Right forelimb (tissue), 1 donor: ENCODE results near the gene ANAPC7.
"Not testable (repeated sequence)": the region's sequence is repeated elsewhere in the genome, so short reads cannot be mapped to it uniquely, and the experiment has no call there.

Source experiments
- DNase-seq: peaks from one replicate; pipeline ENCODE4 v3.0.0-alpha.2; 2018

ANAPC7 gene

DNA sequence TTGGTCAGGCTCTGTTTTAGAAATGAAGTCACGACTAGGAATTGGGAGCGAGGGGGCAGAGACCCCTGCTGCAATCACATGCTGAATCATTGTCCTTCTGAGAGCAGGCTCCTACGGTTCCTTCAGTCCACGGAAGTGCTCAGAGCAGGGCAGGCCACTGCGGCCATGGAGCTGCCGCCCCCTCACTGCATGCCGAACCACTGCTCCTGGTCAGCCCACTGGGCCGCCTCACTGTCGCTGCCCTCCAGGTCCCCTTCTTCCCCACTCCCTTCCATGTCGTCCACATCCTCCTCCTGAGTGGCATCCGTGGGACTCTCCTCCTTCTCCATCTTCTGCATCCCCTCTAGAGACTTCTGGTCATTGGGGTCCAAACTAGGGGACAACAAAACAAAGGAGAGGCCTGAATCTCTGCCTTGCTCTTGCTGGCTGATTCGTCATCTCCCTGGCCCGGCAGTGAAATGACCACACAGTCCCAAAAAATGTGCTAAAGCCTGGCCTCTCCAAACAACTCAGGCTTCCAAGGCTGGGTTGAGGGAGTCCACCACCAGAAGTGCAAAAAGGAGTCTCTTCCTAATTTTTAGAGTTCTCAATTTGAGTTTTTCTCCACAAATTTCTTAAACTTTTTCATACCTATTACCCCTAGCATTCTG is 29.4 kb downstream of the ANAPC7 start:
- no peak for DNase-seq

DNA sequence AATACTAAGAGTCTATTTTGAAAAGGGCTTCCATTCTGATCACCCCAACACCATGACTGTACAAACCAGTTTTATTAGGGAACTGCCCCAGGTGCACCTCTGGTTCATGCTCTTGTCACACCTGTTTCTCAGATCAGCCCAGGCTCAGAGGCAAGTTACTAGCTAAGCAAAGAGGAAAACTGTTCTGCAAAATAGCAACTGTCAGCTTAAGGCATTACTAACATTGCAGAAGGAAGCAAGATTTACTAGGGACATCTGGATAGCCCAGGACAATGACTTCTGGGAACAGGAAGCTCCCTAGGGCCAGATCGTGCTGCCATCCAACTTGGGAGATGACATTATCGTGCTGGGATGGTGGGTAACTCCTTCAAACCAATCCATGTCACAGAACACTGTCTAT is 30.1 kb downstream of the ANAPC7 start:
- no peak for DNase-seq

DNA sequence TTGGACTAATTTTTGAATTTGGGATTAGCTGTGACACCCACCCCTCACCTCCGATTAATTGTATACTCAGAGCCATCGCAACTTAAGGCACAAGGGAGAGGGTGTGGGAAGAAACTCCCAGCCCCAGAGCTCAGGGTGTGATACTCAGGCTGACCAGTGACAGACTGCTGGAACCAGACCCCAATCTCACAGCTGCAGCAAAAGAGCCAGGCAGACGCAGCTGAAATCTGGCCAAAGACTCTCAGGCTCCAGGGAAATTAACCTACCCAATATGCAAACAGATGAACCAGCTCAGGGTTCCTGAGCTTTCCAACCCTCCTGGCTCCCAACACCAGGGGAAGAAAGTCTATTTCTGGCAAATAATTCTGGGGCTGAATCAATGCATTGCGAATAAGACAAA is 30.5 kb downstream of the ANAPC7 start:
- no peak for DNase-seq

DNA sequence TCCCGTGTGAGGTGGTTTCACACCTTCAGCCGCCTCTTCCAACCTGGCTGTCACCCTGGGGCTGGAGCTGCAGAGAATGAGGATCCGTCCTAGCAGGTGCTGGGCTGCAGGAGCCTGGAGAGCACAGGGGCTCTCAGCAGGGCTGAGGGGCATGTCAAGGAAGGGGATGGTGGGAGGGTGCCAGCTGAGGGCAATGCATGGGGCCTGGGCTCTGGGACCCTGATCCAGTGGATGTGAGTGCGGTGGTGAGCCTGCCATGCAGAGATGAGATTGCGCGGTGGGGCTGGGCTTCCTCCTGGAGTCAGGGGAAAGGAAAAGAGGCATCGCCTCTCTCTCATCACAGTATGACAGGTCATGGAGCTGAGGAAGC is 31.5 kb downstream of the ANAPC7 start:
- no peak for DNase-seq

DNA sequence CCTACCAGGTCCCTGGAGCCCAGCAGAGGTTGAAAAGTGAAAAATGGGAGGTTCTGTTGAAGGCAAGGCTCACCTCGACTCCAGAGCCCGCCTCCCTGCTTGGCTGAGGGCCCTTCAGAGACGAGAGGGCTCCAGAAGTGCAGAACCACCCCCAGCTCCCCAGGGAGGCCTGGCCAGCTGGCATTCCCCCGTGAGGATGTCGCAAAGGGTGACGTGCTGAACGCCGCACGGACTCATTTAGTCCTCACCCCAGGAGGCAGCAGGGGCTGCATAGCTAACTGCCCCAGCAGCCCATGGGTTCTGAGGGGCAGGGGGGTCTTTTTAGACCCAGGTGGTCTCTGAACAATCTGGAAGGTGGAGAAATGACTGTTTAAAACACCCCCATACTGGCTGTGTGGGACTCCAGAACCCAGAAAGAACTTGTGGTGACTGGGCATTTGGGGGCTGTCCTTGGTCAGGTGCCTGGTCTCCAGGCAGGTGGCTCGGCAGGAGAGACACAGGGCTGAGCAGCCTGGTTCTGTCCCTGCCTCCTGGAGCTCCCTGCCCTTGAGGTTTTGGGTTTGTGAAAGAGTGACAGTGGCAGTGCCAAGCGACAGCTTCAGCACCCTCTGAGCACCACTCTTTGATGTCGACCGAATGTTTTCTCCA is 32.0 kb downstream of the ANAPC7 start:
- DNase-seq, result no peak

DNA sequence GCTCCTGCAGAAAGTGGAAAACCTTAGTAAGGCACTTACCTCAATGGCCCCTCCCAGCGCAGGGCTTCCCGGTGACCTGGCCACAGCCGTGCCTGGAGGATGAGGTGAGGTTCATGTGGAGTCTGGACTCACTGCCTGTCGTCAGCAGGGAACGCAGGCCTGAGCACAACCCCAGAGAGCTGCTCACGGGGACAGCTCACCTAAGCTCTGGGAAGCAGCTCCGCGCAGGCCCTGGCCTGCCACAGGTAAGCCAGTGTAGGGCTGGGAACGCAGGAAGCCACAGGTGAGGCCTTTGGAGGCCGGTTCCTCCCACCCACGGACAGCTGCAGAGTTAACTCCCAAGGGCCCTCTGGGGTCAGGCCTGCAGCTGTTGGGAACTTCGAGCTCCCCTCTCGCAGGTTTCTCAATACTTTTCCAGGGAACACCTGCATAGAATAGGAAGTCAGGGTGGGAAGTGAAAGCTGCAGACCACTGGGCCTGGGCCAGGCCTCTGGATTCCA is 32.7 kb downstream of the ANAPC7 start:
- no peak for DNase-seq

DNA sequence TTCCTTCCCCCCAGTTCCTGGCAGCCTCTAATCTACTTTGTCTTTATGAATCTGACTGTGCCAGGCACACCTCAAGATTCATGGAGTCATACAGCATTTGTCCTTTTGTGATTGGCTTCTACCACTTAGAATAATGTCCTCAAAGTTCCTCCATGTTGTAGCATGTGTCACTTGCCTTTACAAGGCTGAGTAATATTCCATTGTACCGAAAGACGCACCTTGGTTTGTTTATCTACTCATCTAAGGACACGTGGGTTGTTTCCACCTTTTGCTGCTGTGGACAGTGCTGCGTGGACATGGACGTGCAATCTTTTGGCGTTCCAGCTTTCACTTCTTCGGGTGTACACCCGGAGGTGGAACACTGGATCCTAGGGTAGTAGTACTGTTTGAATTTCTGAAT is 33.5 kb downstream of the ANAPC7 start:
- DNase-seq, result no peak

DNA sequence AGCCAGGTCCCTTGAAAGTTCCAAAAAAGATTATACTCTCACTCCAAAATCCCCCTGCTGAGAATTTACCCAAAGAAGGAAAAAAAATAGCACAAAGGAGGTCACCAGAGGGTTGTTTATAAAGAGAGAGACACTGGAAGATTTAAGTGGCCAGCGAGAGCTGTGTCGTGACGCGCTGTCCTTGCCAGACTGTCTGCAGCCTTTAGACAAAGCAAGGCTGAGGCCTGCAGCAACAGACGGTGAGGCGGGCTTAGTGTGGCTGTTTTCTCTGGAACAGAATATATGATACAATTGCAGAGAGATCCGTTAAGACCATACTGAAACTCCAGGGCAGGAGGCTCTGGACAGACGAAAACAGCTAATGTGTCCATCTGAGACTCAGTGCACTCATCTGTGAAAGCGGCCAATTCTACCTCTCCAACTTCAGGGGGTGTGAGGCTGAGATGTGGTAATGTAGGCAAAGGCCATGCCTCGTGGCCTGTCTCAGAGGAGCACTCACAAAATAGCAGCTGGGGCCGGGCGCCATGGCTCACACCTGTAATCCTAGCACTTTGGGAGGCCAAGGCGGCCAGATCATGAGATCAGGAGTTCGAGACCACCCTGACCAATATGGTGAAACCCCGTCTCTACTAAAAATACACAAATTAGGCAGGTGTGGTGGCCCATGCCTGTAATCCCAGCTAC is 36.2 kb downstream of the ANAPC7 start:
- DNase-seq, result no peak

DNA sequence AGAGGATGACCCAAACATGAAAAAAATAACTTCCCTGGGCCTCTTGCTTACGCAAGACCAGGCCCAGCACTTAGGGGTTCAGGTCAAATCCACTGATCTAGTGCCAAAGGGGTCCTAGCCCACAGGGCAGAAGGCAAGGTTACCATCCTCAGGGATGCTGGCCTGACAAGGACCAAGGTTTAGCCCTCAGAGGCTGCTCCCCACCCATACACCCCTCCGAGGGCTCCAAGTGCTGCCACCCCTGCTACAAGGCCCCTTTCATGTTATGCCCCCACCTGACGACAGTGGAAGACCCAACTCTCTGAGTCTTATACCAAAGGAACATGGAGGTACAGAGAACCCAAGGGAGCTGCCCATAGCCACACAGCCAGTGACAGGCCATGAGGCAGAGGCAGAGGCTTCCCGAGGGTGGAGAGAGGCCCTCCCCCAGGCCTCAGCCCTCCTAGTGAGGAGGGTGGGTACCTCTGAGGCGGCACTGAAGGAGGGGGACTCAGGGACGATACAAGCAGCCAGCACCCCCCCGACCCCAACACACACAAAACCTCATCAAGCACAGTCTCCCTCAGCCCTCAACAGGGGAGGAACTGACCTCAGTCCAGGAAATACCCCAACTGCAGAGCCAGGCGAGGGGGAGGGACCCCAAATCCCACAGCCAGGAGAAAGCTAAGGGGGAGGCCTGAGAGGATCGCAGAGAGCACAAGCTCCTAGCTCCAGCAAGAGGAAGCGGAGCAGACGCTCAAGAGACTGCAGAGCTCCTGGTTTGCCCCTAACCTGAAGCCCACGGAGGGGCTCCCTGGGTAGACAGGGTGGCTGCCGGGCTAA is 37.0 kb downstream of the ANAPC7 start:
- DNase-seq, result no peak

DNA sequence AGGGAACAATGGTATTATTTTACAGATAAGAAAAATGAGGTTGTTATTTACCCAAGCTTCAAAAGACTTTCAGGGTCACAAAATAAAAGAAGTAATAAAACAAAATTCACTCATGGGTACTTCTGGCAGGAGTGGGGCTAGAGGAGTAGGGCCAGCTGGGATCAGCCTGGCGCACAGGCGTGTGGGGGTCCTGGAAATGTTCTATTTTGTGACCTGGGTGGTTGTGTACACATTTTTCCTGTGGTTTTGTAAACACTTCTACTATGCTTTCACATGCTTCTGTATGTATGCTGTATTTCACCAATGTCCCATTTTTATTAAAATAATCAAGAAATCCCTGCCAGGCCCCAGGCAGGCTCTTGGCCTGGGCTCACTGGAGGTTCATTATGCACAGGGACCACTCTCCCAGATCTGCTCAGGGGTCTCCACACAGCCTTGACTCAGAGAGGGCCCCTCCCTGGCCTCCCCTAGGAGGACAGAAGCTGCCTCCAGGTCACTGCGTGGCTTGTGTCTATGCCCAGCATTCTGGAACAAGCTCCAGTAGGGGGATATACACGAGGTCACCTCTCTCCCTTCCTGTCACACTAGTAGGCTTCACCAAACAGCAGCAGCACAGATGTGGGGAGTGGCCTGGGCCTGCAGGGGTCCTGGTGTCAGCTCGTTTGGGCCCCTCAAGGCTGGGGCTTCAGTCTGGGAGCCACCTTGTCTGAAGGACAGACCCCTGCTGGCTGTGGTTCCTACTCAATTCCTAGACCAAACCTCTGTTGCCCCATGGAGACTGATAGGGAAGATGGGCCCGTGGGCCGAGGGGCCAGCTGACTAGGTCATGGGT is 37.8 kb downstream of the ANAPC7 start:
- DNase-seq, result no peak

DNA sequence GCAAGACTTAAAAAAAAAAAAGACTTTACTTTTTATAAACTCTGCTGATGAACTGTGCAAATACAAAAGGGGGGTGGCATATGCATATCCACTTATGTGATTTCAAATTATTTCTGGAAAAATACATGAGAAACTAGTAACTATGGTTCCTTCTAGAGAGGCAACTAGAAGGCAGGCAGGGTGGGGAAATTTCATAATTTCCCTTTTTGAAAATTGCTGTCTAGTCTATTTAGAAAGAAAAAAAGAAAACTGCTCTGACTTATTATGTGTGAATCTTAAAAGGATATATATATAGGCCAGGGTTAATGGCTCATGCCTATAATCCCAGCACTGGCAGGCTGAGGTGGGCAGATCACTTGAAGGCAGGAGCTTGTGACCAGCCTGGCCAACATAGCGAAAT is 42.3 kb downstream of the ANAPC7 start:
- no peak for DNase-seq

DNA sequence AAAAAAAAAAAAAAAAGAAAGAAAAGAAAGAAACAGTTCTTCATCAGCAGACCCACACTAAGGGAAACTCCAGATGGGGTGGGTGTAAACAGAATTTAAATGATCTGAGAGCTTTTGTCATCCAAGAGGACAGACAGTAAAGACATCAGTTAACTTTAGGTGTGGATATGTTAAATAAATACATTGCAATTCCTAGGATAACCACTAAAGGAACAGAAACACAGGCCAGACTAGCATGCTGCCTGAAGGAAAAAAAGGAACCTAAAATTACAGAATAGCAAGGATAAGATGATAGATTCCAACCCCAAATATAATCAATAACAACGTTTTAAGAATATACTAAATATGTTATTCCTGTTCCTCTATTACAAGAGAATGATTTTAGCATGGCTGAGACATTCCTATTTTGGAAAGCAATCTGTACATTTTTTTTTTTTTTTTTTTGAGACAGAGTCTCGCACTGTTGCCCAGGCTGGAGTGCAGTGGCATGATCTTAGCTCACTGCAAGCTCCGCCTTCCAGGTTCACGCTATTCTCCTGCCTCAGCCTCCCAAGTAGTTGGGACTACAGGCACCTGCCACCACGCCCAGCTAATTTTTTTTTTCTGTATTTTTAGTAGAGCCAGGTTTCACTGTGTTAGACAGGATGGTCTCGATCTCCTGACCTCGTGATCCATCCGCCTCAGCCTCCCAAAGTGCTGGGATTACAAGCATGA is 45.0 kb downstream of the ANAPC7 start:
- not testable (repeated sequence) for DNase-seq

DNA sequence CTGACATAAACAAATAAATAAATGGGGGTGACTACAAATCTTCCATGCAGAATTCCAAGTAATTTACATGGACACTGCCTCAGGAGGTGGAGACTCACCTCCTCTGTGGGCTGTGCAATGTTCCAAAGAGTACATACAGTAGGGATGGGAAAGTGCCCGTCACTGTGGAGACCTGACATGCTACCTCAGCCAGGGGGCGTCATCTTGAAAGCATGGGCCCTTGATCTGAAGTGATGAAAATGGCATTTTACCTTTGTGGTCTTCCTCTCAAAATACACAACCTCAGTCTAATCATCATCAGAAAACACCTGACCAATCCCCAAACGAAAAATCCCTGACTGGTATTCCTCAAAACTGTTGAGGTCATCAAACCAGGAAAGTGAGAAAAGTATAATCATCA is 48.4 kb downstream of the ANAPC7 start:
- peak; percentile 34 for DNase-seq

DNA sequence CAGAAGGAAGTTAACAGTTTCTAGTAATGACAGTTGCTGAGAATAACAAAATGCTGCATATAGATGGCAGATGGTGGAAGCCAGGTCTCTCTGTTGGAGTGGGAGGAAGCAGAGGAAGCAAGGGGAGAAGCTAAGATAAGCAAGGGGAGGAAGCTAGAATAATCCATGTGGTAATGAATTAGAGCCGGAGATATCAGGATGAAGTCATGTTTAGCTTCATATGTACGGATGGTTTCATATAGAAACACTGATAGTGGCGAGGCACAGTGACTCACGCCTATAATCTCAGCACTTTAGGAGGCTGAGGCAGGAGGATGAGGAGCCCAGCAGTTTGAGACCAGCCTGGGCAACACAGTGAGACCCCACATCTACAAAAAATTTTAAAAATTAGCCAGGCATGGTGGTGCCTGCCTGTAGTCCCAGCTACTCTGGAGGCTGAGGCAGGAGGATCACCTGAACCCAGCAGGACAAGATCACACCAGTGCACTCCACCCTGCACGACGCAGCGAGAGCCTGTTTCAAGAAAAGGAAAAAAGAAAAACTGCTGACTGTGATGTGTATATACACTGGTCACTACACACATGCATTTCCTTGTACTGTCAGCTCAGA is 49.2 kb downstream of the ANAPC7 start:
- peak; percentile 12 for DNase-seq

DNA sequence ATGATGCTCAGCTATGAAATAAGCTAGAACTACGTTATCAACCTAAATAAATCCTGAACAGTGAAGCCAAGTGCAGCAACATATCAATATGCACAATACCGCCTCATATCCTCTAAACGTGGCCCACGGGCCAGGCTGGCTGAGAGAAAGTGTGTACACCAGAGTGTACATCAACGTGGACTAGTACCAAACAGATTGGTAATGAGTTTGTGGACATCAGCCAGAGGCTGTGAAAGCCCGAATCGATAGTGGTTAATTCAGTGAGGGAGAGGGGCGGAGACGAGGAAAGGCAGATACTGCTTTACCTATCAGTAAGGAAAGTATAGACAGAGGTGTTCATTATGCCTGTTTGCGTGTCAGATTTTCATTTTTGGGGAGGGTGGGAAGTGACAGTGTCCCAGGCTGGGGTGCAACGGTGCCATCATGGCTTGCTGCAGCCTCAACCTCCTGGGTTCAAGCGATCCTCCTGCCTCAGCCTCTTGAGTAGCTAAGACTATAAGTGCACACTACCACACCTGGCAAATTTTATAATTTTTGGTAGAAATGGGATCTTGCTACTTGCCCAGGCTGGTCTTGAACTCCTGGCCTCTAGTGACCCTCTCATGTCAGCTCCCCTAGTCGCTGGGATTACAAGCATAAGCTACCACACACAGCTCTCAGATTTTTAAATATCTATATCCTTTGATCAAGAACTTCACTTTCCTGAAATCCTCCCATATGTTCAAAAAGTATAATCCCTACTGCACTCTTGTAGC is 50.1 kb downstream of the ANAPC7 start:
- no peak for DNase-seq

DNA sequence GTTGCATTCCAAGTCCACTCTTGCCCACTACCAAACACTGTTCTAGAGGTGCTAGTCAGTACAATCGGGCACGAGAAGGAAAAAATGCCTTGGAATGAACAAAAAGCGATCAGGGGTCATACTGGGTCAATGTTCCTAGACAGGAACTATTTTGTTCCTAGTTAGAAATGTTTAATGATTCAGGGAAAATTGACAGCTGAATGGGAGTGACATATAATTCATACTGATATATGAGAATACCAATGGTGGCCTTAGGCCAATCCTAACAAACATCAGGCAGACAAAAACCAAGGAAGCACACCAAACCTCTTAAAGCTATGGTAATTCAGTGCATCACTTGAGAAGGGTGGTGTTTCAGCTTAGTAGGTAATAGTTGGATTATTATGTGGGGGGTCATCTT is 51.1 kb downstream of the ANAPC7 start:
- no peak for DNase-seq

DNA sequence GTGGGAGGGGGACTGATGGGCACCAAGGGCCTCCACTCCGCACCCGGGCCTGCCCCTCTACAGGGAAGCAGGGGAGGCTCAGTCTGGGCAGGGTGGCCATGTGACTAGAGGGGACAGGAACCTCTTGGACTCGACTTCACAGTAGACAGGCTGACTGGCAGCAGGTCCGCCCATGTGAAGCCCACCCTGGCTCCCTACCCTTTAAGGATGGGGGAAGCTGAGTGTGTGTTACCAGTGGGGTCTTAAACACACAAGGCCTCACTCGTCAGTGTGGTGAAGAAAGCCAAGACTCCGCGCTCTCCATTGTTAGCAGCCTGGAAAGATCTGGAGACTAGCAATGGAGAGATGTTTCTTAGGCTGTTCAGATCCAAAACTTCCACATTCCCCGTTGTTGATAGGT is 52.4 kb downstream of the ANAPC7 start:
- no peak for DNase-seq

DNA sequence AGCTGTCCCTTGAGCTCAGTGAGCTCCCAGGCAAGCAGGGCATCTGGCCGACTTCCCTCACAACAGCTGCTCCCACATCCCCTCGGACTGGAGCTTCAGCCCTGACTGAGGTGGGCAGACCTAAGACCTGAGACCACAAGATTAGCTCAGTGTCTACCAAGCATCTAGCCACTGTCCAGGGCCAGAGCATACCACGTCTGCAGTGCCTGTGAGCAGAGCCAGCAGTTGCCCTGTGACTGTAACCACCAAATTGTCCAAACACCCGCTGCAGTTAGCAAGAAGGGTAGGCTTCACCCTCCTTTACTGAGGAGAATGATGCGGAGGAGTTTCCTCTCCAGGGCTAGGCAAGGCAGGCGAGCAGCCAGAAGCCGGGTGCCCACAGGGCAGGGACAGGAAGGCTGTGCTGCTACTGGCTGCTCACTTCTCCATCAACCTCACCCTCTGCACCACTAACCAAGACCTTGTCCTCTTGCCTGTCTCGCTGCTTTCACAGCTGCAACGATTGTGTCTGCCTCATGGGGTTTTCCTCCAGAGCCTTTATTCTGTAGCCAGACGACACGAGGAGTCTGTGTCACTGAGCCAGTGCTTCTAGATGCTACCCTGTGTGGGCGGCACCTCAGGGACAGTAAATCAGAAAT is 53.9 kb downstream of the ANAPC7 start:
- DNase-seq, result no peak

DNA sequence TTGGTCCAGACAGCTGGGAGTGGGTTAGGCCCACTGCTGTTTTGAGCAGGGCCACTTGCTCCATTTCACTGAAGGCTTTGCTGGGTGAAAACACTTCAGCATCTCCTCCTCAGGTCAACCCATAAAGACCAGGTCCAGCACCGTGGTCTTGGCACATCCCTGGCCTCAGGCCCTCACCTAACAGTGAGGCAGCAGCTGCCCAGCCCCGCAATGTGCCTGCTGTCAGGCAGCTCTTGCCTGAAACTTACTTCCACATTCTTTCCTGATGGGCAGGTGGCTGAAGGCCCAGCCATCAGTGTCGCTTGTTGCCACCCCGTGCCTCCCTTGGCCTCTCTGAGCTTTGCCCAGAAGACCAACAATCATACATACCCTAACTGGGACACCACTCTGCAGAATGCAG is 54.4 kb downstream of the ANAPC7 start:
- no peak for DNase-seq

DNA sequence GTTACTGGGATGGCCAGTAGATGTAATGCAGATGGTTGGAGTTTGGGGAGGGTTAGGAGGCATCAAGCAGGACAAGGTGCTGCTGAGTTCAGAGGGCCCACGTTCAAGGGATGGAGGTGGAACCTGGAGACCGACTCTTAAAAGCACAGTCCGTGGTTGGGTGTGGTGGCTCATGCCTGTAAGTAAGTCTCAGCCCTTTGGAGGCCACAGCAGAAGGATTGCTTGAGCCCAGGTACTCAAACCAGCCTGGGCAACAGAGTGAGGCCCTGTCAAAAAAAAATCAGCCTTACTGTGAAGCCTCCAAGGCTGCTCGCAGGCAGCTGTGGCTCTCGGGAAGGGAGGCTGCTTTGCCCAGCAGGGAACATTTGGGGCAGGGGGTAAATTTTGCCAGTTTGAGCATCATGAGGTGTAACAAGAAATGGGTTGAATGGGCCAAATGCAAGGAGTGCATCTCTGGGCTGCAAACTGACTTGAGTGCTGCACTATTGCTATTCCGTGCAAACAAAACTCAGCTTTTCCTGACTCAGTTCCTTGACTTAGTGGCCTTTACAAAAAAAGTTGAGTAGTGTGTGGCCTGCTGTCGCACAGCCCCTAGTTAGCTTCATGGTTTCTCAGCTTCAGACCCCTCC is 55.0 kb downstream of the ANAPC7 start:
- DNase-seq, result no peak
